ENCODE results near the gene MARCHF2. TPM values are rescaled to one million over a fixed set of nuclear protein-coding genes. Genes with fewer than 3 reads are reported as not detected.
A peak's percentile ranks its signal among the peaks of the same experiment; 100 is the strongest.

The MARCHF2 gene
- total RNA-seq, 3 donors from 2014 or later (not counting 1 experiment from before 2014, with no cell fraction given): 32.4 to 42.3 (median 37.2) TPM

DNA sequence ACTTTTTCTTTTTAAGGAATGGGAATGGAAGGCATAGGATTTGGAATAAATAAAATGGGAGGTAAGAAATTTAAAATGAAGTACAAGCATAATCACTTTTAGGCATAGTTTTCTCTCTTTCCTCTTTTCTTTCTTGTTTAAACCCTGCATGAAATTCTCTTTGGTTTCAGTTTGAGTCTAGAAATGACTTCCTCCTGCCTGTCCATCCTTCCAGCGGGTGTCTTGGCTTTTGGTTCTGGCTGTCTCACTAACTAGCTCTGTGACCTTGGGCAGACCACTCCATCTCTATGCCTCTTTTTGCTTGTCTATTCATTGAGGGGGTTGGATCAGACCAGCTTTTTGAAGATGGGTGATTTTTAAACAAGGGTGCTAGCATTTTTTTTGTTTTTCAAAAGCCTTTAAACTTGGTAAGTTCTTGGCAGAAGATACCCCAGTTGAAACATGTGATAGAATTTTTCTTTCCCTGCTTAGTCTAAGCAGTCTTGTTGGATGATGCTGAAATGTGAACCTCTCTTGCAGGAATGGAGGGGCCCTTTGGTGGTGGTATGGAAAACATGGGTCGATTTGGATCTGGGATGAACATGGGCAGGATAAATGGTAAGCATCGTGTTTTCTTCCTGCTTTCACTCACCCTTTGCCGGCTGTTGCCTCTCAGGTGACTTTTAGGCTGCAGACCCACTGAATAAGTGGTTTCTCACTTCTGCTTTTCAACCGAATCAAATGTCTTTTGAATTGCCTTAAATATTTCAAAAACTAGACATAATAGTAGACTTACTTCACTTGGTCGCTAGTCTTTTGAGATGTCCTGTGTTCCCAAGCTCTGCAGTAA lies 60.8 kb downstream of the MARCHF2 start:
- H3K4me3 ChIP-seq (ENCODE audit: low read length): no peak overlapping the region
- H3K4me1 Mint-ChIP-seq: peaks cover 26 to 29% of the 10 kb centered on the region in 2 donors
- H3K9me3 ChIP-seq (ENCODE audit: control insufficient read depth, insufficient read depth, low read length): no peaks in the 10 kb centered on the region
- H3K9me3 Mint-ChIP-seq: no peaks in the 10 kb centered on the region
- intact Hi-C loops (cut with micrococcal nuclease): no loop called here
- DNase-seq: no peak
- 28% methylated on average over 6 of the region's 6 CpGs for WGBS (ENCODE audit: insufficient coverage)
- no peak overlapping the region for H3K4me3 Mint-ChIP-seq
- H3K27me3 Mint-ChIP-seq (ENCODE audit: low read depth in 2 of 2): no peaks in the 10 kb centered on the region
- peak overlapping the region; percentile 37 for H3K27ac ChIP-seq (ENCODE audit: low read length)
- peaks cover 24% of the 10 kb centered on the region for H3K4me1 ChIP-seq (ENCODE audit: control insufficient read depth, insufficient read depth, low read length)
- no peak for ATAC-seq
- peaks cover 71% of the 10 kb centered on the region for H3K36me3 ChIP-seq (ENCODE audit: control insufficient read depth, insufficient read depth, low read length)
- H3K36me3 Mint-ChIP-seq: peaks cover 17% of the 10 kb centered on the region
- TF ChIP-seq CTCF (IDR thresholded peaks at IDR 0.05): no peak
- H3K27me3 ChIP-seq (ENCODE audit: control insufficient read depth, insufficient read depth, low read length): no peaks in the 10 kb centered on the region
- H3K27ac Mint-ChIP-seq: peak overlapping the region; percentile 37 to 72

GRCh38 chr19:8475005-8475404 lies 61.9 kb downstream of the MARCHF2 start:
- Histone ChIP-seq H3K9me3 (ENCODE audit: control insufficient read depth, insufficient read depth, low read length) (no peaks in the 10 kb centered on the region), H3K27me3 (ENCODE audit: control insufficient read depth, insufficient read depth, low read length) (no peaks in the 10 kb centered on the region), H3K36me3 (ENCODE audit: control insufficient read depth, insufficient read depth, low read length) (peaks cover 62% of the 10 kb centered on the region), H3K4me1 (ENCODE audit: control insufficient read depth, insufficient read depth, low read length) (peaks cover 36% of the 10 kb centered on the region), H3K4me3 (ENCODE audit: low read length) (no peak overlapping the region), H3K27ac (ENCODE audit: low read length) (no peak overlapping the region)
- H3K4me1 Mint-ChIP-seq: peaks cover 19 to 25% of the 10 kb centered on the region in 2 donors
- DNase-seq (no peak), ATAC-seq (no peak)
- no peak overlapping the region for H3K27ac Mint-ChIP-seq
- no peaks in the 10 kb centered on the region for H3K9me3 Mint-ChIP-seq
- no CpG with 5 or more reads among the region's 1 CpG for WGBS (ENCODE audit: insufficient coverage)
- peaks cover 8% of the 10 kb centered on the region for H3K36me3 Mint-ChIP-seq
- intact Hi-C loops (cut with micrococcal nuclease): no loop called here
- H3K27me3 Mint-ChIP-seq (ENCODE audit: low read depth in 2 of 2): no peaks in the 10 kb centered on the region
- no peak overlapping the region for H3K4me3 Mint-ChIP-seq
- no peak for TF ChIP-seq CTCF (IDR thresholded peaks at IDR 0.05)

GRCh38 chr19:8476524-8476923 lies 63.4 kb downstream of the MARCHF2 start:
- Histone ChIP-seq H3K27me3 (ENCODE audit: control insufficient read depth, insufficient read depth, low read length) (no peaks in the 10 kb centered on the region), H3K9me3 (ENCODE audit: control insufficient read depth, insufficient read depth, low read length) (no peaks in the 10 kb centered on the region), H3K4me3 (ENCODE audit: low read length) (no peak overlapping the region), H3K27ac (ENCODE audit: low read length) (no peak overlapping the region), H3K4me1 (ENCODE audit: control insufficient read depth, insufficient read depth, low read length) (peaks cover 51% of the 10 kb centered on the region), H3K36me3 (ENCODE audit: control insufficient read depth, insufficient read depth, low read length) (peaks cover 53% of the 10 kb centered on the region)
- no peaks in the 10 kb centered on the region for H3K9me3 Mint-ChIP-seq
- H3K27ac Mint-ChIP-seq: peak overlapping the region; percentile 48 to 63
- TF ChIP-seq CTCF (IDR thresholded peaks at IDR 0.05): no peak
- peaks cover 8% of the 10 kb centered on the region for H3K36me3 Mint-ChIP-seq
- peaks cover 30 to 37% of the 10 kb centered on the region in 2 donors for H3K4me1 Mint-ChIP-seq
- ATAC-seq: no peak
- no peaks in the 10 kb centered on the region for H3K27me3 Mint-ChIP-seq (ENCODE audit: low read depth in 2 of 2)
- H3K4me3 Mint-ChIP-seq: no peak overlapping the region
- intact Hi-C loops (cut with micrococcal nuclease): no loop called here
- WGBS (ENCODE audit: insufficient coverage): 91% methylated on average over 7 of the region's 8 CpGs
- no peak for DNase-seq
